BLaER1 treated with 17β-estradiol and CSF1 and Interleukin-3, amounts not matched to agents 10 nM and 100 nM (cell line): ENCODE measurements around the gene TOP2B.

Experiments used
- H3K27ac ChIP-seq, 11 experiments: shearing (Covaris generic); formaldehyde crosslinking; 2 replicates each; pipeline ENCODE4 v1.8.1; 2022
- H3K27me3 ChIP-seq, 11 experiments: shearing (Covaris generic); formaldehyde crosslinking; 2 replicates each; pipeline ENCODE4 v1.8.1; 2022
- H3K36me3 ChIP-seq, 11 experiments: shearing (Covaris generic); formaldehyde crosslinking; 2 replicates each; pipeline ENCODE4 v1.8.1; 2022
- H3K4me1 ChIP-seq, 10 experiments: shearing (Covaris generic); formaldehyde crosslinking; 2 replicates each; pipeline ENCODE4 v1.8.1; 2022
- H3K4me2 ChIP-seq, 11 experiments: shearing (Covaris generic); formaldehyde crosslinking; 2 replicates each; pipeline ENCODE4 v1.8.1; 2022
- H3K4me3 ChIP-seq, 10 experiments: shearing (Covaris generic); formaldehyde crosslinking; 2 replicates each; pipeline ENCODE4 v1.8.1; 2022
- H3K9ac ChIP-seq, 11 experiments: shearing (Covaris generic); formaldehyde crosslinking; 2 replicates each; pipeline ENCODE4 v1.8.1; 2022
- H3K9me3 ChIP-seq, 11 experiments: shearing (Covaris generic); formaldehyde crosslinking; replicated peaks in 1 of 11; 2 replicates each; pipeline ENCODE4 v1.8.1; 2022
- H4K20me1 ChIP-seq, 11 experiments: shearing (Covaris generic); formaldehyde crosslinking; 2 replicates each; pipeline ENCODE4 v1.8.1; 2022
- Cebpa-rat ChIP-seq, 11 experiments: shearing (Covaris generic); IDR thresholded peaks; 2 replicates each; pipeline ENCODE4 v1.8.1; 2022

TOP2B gene

GRCh38 chr3:25679642-25680302 lies 15.1 kb upstream of the TOP2B start:
- TF ChIP-seq Cebpa-rat (IDR thresholded peaks at IDR 0.05), result no peak

GRCh38 chr3:25679166-25679565 lies 14.5 kb upstream of the TOP2B start:
- Histone ChIP-seq H4K20me1 (no peaks in the 10 kb centered on the region), H3K27me3 (no peaks in the 10 kb centered on the region), H3K27ac (no peak overlapping the region), H3K9me3 (peaks cover 4 to 19% (median 12%) of the 10 kb centered on the region in 11 experiments), H3K4me1 (peaks cover 0 to 7% (median 3%) of the 10 kb centered on the region in 10 experiments; a peak in 5 of 20 replicates), H3K4me3 (no peak overlapping the region), H3K4me2 (no peak overlapping the region), H3K9ac (no peak overlapping the region), H3K36me3 (peaks cover 0 to 6% (median 4%) of the 10 kb centered on the region in 11 experiments; a peak in 13 of 22 replicates)
- no peak for TF ChIP-seq Cebpa-rat (IDR thresholded peaks at IDR 0.05)

More at GRCh38 chr3:25679642-25680302, 15.1 kb upstream of the TOP2B start:
- H3K4me3 ChIP-seq, result no peak overlapping the region
- no peak overlapping the region for H3K9ac ChIP-seq
- no peaks in the 10 kb centered on the region for H3K36me3 ChIP-seq
- peaks cover 0 to 7% (median under 1%) of the 10 kb centered on the region in 10 experiments; a peak in 4 of 20 replicates for H3K4me1 ChIP-seq
- H4K20me1 ChIP-seq, result no peaks in the 10 kb centered on the region
- H3K9me3 ChIP-seq, result peaks cover 0 to 13% (median 7%) of the 10 kb centered on the region in 11 experiments; a peak in 17 of 22 replicates
- H3K4me2 ChIP-seq, result no peak overlapping the region
- H3K27ac ChIP-seq, result no peak overlapping the region
- H3K27me3 ChIP-seq, result no peaks in the 10 kb centered on the region

- Histone ChIP-seq H3K36me3 (peaks cover 0 to 12% (median 10%) of the 10 kb centered on the region in 11 experiments; a peak in 19 of 22 replicates), H3K4me2 (no peak overlapping the region), H3K4me3 (no peak overlapping the region), H3K9ac (no peak overlapping the region), H3K4me1 (peaks cover 0 to 8% (median 0%) of the 10 kb centered on the region in 10 experiments; a peak in 5 of 20 replicates), H4K20me1 (no peaks in the 10 kb centered on the region), H3K9me3 (peaks cover 10 to 25% (median 18%) of the 10 kb centered on the region in 11 experiments), H3K27ac (no peak overlapping the region), H3K27me3 (no peaks in the 10 kb centered on the region)
- no peak for TF ChIP-seq Cebpa-rat (IDR thresholded peaks at IDR 0.05)
Measured at GRCh38 chr3:25678581-25678980, 13.9 kb upstream of the TOP2B start.

GRCh38 chr3:25677121-25677520 lies 12.4 kb upstream of the TOP2B start:
- Histone ChIP-seq H3K9ac (no peak overlapping the region), H3K27me3 (no peaks in the 10 kb centered on the region), H3K27ac (no peak overlapping the region), H3K4me1 (peaks cover 0 to 8% (median 0%) of the 10 kb centered on the region in 10 experiments; a peak in 5 of 20 replicates), H4K20me1 (no peaks in the 10 kb centered on the region), H3K9me3 (peaks cover 23 to 31% (median 27%) of the 10 kb centered on the region in 11 experiments), H3K4me2 (no peak overlapping the region), H3K4me3 (no peak overlapping the region), H3K36me3 (peaks cover 0 to 22% (median 19%) of the 10 kb centered on the region in 11 experiments; a peak in 19 of 22 replicates)
- no peak for TF ChIP-seq Cebpa-rat (IDR thresholded peaks at IDR 0.05)

- H3K4me3 ChIP-seq, result peak overlapping the region in 2 of 10 experiments; percentile 12 to 26; a peak in 2 of 20 replicates
- no peak for TF ChIP-seq Cebpa-rat (IDR thresholded peaks at IDR 0.05)
- peaks cover 23 to 47% (median 38%) of the 10 kb centered on the region in 11 experiments for H3K9me3 ChIP-seq
- peaks cover 0 to 20% (median 4%) of the 10 kb centered on the region in 10 experiments; a peak in 5 of 20 replicates for H3K4me1 ChIP-seq
- no peak overlapping the region for H3K27ac ChIP-seq
- peaks cover 0 to 22% (median 19%) of the 10 kb centered on the region in 11 experiments; a peak in 19 of 22 replicates for H3K36me3 ChIP-seq
- H3K4me2 ChIP-seq, result peak overlapping the region in 4 of 11 experiments; percentile 11 to 42 (median 31); a peak in 3 of 22 replicates
- no peaks in the 10 kb centered on the region for H3K27me3 ChIP-seq
- no peaks in the 10 kb centered on the region for H4K20me1 ChIP-seq
- H3K9ac ChIP-seq, result no peak overlapping the region
Measured at GRCh38 chr3:25674670-25675069, 10.0 kb upstream of the TOP2B start.

GRCh38 chr3:25673738-25674298 lies 9.1 kb upstream of the TOP2B start:
- Histone ChIP-seq H3K4me3 (peak overlapping the region in 4 of 10 experiments; percentile 12 to 31 (median 20); a peak in 5 of 20 replicates), H3K9ac (no peak overlapping the region), H3K27me3 (no peaks in the 10 kb centered on the region), H4K20me1 (no peaks in the 10 kb centered on the region), H3K9me3 (peaks cover 23 to 47% (median 38%) of the 10 kb centered on the region in 11 experiments), H3K4me2 (peak overlapping the region in 1 of 11 experiments; percentile 42; a peak in 1 of 22 replicates), H3K27ac (no peak overlapping the region), H3K4me1 (peaks cover 0 to 29% (median 7%) of the 10 kb centered on the region in 10 experiments; a peak in 8 of 20 replicates), H3K36me3 (peaks cover 0 to 22% (median 19%) of the 10 kb centered on the region in 11 experiments; a peak in 19 of 22 replicates)
- TF ChIP-seq Cebpa-rat (IDR thresholded peaks at IDR 0.05), result no peak

- Histone ChIP-seq H3K4me2 (peak overlapping the region; percentile 63 to 98 (median 88)), H3K9ac (peak overlapping the region; percentile 98 to 100 (median 99)), H3K27ac (peak overlapping the region; percentile 92 to 100 (median 100))
Measured at GRCh38 chr3:25665315-25666280, 891 bp upstream of the TOP2B start.

More at GRCh38 chr3:25665315-25666280, 891 bp upstream of the TOP2B start:
- peak overlapping the region; percentile 82 to 98 (median 94) for H3K4me3 ChIP-seq
- peaks cover 25 to 32% (median 30%) of the 10 kb centered on the region in 11 experiments; a peak in 21 of 22 replicates for H4K20me1 ChIP-seq
- no peaks in the 10 kb centered on the region for H3K27me3 ChIP-seq
- no peak for TF ChIP-seq Cebpa-rat (IDR thresholded peaks at IDR 0.05)
- H3K36me3 ChIP-seq, result peaks cover 0 to 29% (median 0%) of the 10 kb centered on the region in 11 experiments; a peak in 6 of 22 replicates
- H3K4me1 ChIP-seq, result peaks cover 28 to 53% (median 42%) of the 10 kb centered on the region in 10 experiments
- 0 out of 22 replicates have a peak, but pooled peaks cover 0 to 3% (median 0%) of the 10 kb centered on the region in 11 experiments for H3K9me3 ChIP-seq
